ENCODE data around the gene KRT83. TPM values are rescaled to one million over a fixed set of nuclear protein-coding genes. Genes with fewer than 3 reads are reported as not detected.
"Not testable (repeated sequence)": the region's sequence is repeated elsewhere in the genome, so short reads cannot be mapped to it uniquely, and the experiment has no call there.

The KRT83 gene
- polyA plus RNA-seq, 3 donors = not detected

GRCh38 chr12:52317468-52318052 is 3.6 kb downstream of the KRT83 start:
- WGBS, 3 donors = 76 to 85% (median 79%) methylated on average over 12 of the region's 12 CpGs
- no peak overlapping the region for H3K27ac ChIP-seq (ENCODE audit: low read depth, low read length)

DNA sequence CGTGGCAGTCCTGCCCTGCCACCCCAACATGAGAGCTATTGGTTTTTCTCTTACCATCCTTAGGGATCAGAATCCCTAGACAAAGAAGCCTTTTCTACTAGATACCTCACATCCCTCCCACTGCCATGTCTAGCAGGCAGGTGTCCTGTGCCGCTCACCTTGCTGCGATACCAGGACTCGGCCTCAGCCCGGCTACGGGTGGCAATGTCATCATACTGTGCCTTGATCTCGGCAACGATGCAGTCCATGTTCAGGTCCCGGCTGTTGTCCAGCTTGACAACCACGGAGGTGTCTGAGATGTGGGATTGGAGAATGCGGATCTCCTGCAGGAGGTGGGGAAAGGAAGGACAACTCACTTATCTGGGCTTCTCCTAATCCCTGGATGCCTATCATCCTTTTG is 4.5 kb downstream of the KRT83 start:
- 87 to 96% (median 95%) methylated on average over 11 of the region's 11 CpGs for WGBS, 3 donors
- H3K27ac ChIP-seq (ENCODE audit: low read depth, low read length) = no peak overlapping the region

DNA sequence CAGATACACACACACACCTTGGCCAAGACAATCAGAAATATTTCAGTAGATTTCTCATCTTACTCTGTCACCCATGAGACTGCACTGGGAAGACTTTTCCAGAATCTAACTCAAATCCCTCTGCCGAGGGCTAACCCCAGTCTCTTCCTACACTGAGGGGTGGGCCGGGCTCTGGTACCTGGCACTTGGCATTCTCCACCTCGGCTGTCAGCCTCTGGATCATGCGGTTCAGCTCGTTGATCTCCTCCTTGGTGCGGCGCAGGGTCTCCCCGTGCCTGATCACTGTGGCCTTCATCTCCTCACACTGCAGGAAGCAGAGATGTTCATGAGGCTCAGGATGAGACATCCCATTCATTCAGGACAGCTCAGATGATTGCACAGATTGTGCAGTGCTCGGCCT is 4.9 kb downstream of the KRT83 start:
- 83 to 92% (median 92%) methylated on average over 9 of the region's 9 CpGs for WGBS, 3 donors

DNA sequence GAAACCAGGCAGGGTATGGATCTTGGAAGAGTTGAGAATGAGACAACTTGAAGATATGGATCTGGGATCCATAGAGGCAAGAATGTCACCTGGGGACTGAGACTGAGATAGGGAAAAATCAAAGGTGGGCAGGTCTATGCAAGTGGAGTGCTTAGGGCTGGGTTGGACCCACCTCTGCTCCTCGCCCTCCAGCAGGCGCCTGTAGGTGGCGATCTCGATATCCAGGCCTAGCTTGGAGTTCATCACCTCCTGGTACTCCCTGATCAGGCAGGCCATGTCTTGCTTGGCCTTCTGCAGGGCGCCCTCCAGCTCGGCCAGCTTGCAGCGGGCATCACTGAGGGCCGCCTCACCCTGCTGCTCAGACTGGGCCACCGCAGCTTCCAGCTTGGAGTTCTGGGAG is 5.5 kb downstream of the KRT83 start:
- not testable (repeated sequence) for H3K27ac ChIP-seq (ENCODE audit: low read depth, low read length)
- 72 to 74% (median 73%) methylated on average over 9 of the region's 9 CpGs for WGBS, 3 donors

More for the DNA sequence above, 4.9 kb downstream of the KRT83 start:
- no peak overlapping the region for H3K27ac ChIP-seq (ENCODE audit: low read depth, low read length)

DNA sequence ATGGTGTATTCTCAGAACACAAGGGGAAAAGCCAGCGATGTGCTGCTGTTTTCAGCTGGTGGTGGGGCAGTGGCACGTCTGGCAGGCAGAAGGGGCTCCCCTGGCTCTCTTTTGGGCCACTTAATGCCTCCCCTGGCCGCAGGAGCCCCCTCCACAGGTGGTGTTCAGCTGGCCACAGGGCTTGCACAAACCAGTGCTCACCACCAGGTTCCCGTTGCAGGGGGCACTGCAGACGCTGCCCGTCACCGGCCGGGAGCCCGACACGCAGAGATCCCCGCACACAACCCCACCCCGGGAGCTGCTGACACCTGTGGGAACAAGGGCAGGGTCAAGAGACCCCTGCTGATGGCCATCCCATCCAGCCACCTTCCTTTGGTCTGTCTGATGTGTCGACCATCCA is 6.7 kb downstream of the KRT83 start:
- WGBS, 3 donors = 80 to 83% (median 82%) methylated on average over 12 to 13 of the region's 13 CpGs
- H3K27ac ChIP-seq (ENCODE audit: low read depth, low read length) = no peak overlapping the region

GRCh38 chr12:52313926-52314325 is 7.3 kb downstream of the KRT83 start:
- H3K27ac ChIP-seq (ENCODE audit: low read depth, low read length) = no peak overlapping the region
- WGBS, 3 donors = 79 to 86% (median 85%) methylated on average over 9 of the region's 9 CpGs

- WGBS, 3 donors = 67 to 79% (median 67%) methylated on average over 3 of the region's 3 CpGs
- no peak overlapping the region for H3K27ac ChIP-seq (ENCODE audit: low read depth, low read length)
These were observed 7.7 kb downstream of the KRT83 start for GRCh38 chr12:52313461-52313860.

DNA sequence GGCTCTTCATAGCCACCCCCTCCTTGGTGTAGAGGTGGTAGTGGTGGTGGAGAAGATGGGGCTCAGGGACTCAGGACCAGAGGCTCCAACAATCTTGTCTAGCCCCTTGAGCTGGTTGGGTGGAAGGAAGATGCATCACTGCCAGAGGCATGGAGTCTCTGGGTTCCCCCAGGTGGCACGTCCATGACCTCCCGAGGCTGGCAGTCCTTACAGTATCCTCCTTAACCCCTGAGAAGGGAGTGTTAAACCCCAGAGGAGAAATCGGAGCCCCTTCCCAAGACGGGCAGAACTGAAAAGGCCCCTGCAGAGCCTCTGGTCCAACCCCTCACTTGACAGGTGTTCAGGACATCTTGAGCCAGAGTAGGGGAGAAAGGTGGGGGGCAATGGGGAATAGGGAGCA is 9.1 kb downstream of the KRT83 start:
- 70 to 81% (median 76%) methylated on average over 4 of the region's 4 CpGs for WGBS, 3 donors
- H3K27ac ChIP-seq (ENCODE audit: low read depth, low read length) = no peak overlapping the region

DNA sequence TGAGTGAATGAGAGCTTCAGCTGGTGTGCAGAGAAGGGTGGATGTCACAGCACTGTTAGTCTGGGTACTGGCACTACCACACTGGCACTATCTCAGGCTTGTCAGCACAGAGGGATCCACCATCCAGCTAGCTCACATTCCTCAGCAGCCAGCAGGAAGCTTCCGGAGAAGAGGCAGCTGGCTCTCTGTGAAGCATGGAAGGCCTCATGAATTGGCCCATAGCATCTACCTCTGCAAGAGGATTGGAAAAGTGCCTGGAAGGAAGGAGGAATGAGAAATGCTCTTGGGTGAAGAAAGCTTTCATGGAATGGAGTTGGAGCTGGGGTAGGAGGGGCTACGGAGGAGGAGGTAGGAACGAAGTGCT is 9.9 kb downstream of the KRT83 start:
- H3K27ac ChIP-seq (ENCODE audit: low read depth, low read length) = no peak overlapping the region
- WGBS, 3 donors = 80 to 87% (median 84%) methylated on average over 3 of the region's 3 CpGs

DNA sequence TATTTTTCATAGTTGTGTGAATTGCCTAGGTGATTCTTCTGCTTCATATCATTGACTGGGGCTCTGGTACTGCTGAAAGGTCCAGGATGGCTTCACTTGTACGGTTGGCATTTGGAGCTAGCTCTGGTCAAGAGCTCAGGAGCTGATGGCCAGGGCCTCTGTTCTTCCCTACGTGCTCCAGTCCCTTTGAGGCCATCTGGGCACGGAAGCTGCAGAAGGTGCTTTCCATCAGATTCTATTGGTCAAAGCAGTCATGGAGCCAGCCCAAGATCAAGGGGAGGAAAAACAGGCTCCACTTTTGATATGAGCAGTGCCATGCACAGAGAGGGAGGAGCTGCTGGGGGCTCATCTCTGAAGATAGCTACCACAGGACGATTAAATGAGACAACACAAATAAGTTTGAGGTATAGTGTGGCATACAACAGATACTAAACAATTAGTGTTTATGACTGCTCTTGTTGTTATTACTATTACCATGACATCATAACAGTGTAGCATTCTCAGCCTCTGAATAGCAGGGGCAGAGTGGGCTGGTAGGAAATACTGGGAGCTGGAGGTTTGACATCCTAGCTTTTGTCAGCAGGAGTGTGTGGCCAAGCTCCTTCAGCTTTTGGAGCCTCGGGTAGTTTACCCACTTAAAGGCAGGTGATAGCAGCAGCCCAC is 10.4 kb downstream of the KRT83 start:
- H3K27ac ChIP-seq (ENCODE audit: low read depth, low read length) = no peak overlapping the region
- 75 to 86% (median 76%) methylated on average over 5 of the region's 5 CpGs for WGBS, 3 donors

GRCh38 chr12:52308806-52309425 is 12.3 kb downstream of the KRT83 start:
- H3K27ac ChIP-seq (ENCODE audit: low read depth, low read length) = no peak overlapping the region
- WGBS, 3 donors = 53 to 56% (median 53%) methylated on average over 15 of the region's 15 CpGs

GRCh38 chr12:52307836-52308805 is 13.1 kb downstream of the KRT83 start:
- 6 to 9% (median 9%) methylated on average over 70 to 71 of the region's 71 CpGs for WGBS, 3 donors
- H3K27ac ChIP-seq (ENCODE audit: low read depth, low read length) = no peak overlapping the region

DNA sequence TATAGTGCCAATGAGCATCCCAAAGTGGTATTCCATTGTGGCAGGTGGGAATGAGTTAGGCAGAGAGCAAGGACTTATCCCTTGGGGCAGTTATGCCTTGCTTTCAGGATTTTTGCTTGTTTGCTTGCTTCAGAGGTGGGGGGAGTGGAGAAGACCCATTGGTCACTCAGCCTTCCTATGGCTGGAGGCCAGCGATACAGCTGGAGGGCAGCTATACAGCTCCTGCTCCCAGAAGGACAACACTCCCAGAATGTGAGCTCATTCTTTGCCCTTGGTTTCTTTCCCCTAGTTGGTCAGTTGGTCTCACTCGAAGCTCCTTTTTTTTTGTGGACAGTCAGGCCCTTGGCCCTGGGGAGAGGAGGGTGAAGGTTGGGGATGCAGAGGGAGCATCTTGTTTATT is 14.5 kb downstream of the KRT83 start:
- H3K27ac ChIP-seq (ENCODE audit: low read depth, low read length) = no peak overlapping the region
- whole genome bisulfite sequencing, 3 donors = 84 to 97% (median 85%) methylated on average over 2 of the region's 2 CpGs

- H3K27ac ChIP-seq (ENCODE audit: low read depth, low read length) = no peak overlapping the region
- WGBS, 3 donors = 72 to 79% (median 72%) methylated on average over 9 to 11 of the region's 11 CpGs
These were observed 15.1 kb downstream of the KRT83 start for GRCh38 chr12:52305921-52306705.

DNA sequence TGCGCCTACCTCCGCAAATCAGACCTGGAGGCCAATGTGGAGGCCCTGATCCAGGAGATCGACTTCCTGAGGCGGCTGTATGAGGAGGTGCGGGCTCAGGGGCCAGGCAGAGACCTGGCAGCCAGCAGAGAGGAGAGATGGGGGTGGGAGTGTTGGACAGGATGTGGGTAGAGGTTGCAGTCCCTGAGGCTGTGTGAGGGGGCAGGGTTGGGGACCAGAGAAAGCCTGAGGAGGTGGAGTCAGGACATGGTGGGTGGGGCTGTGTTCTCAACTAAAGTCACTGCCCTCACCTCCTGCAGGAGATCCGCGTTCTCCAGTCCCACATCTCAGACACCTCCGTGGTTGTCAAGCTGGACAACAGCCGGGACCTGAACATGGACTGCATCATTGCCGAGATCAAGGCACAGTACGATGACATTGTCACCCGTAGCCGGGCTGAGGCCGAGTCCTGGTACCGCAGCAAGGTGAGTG is 16.2 kb downstream of the KRT83 start:
- H3K27ac ChIP-seq (ENCODE audit: low read depth, low read length) = not testable (repeated sequence)
- 68 to 85% (median 71%) methylated on average over 15 of the region's 15 CpGs for WGBS, 3 donors

DNA sequence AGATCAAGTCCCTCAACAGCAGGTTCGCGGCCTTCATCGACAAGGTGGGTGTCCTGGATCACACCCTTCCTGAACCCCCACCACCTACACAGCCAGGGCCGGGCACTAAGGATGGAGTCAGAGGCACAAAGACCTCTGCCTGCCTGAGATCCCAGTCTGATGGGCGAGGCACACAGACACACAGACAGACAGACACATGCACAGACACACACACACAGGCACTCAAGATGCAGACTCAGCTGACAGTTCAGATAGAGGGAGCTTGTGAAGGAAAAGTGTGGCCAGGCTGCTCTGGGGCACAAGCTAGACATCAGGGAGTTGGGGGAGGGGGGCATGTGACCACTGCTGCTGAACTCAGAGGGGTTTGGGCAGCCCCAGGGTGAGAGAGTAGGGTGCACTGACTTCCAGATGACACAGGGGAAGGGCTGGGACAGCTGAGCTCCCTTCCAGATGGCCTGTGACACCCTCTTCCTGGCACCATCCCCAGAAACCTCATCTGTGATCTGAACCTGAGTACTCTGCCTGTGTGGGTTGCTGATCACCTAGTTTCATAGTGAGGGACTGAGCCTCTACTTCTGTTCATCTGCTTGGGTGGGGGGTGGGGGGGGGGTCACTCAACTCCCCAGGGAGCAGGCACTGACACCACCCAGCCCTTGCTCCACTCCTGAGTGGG is 18.8 kb downstream of the KRT83 start:
- no CpG with 5 or more reads among the region's 5 CpGs for WGBS, 3 donors

GRCh38 chr12:52301721-52302120 is 19.5 kb downstream of the KRT83 start:
- H3K27ac ChIP-seq (ENCODE audit: low read depth, low read length) = not testable (repeated sequence)
- WGBS, 3 donors = 78 to 84% (median 82%) methylated on average over 17 to 23 of the region's 31 CpGs

More for the DNA sequence above, 18.8 kb downstream of the KRT83 start:
- not testable (repeated sequence) for H3K27ac ChIP-seq (ENCODE audit: low read depth, low read length)
